Spleen (tissue), 11 donors: Measurements from ENCODE around the gene PSMA3. TPM values are rescaled to one million over a fixed set of nuclear protein-coding genes. Genes with fewer than 3 reads are reported as not detected.
A peak's percentile ranks its signal among the peaks of the same experiment; 100 is the strongest.

Experiments used
- DNase-seq: peaks from one replicate; pipeline ENCODE4 v3.0.0-alpha.2; 2020
- H3K27ac ChIP-seq, 8 donors: fragments of 200-600 bp; sonication (generic) in 7 of 8; 1 replicate in 4 of 8; 2 replicates in 4 of 8; pipeline versions ENCODE4 v1.5.0 to v1.8.0; 2016 to 2021; ENCODE audit warnings: inconsistent platforms in 4 of 8, mild to moderate bottlenecking in 4 of 8, moderate library complexity in 1 of 8
- H3K27me3 ChIP-seq, 7 donors: fragments of 200-600 bp; sonication (generic) in 6 of 7; replicated peaks in 1 of 7; 1 replicate in 4 of 7; 2 replicates in 3 of 7; pipeline versions ENCODE4 v1.5.0 to v1.8.0; 2016 to 2021; ENCODE audit warnings: inconsistent platforms in 3 of 7, mild to moderate bottlenecking in 1 of 7
- H3K36me3 ChIP-seq, 6 donors: fragments of 200-600 bp; sonication (generic) in 5 of 6; 1 replicate in 4 of 6; 2 replicates in 2 of 6; pipeline versions ENCODE4 v1.5.0 to v1.8.0; 2016 to 2021; ENCODE audit warnings: inconsistent platforms in 2 of 6
- H3K4me1 ChIP-seq, 6 donors: fragments of 200-600 bp; sonication (generic) in 5 of 6; 1 replicate in 3 of 6; 2 replicates in 3 of 6; pipeline versions ENCODE4 v1.5.0 to v1.8.0; 2016 to 2021; ENCODE audit warnings: inconsistent platforms in 3 of 6
- H3K4me3 ChIP-seq, 8 donors: fragments of 200-600 bp; sonication (generic) in 7 of 8; 1 replicate in 4 of 8; 2 replicates in 4 of 8; pipeline versions ENCODE4 v1.5.0 to v1.8.0; 2016 to 2021; ENCODE audit warnings: inconsistent platforms in 4 of 8, mild to moderate bottlenecking in 4 of 8, moderate library complexity in 2 of 8
- H3K9me3 ChIP-seq, 8 donors: fragments of 200-600 bp; sonication (generic) in 7 of 8; 1 replicate in 4 of 8; 2 replicates in 4 of 8; pipeline versions ENCODE4 v1.5.0 to v1.8.0; 2016 to 2021; ENCODE audit warnings: inconsistent platforms in 4 of 8
- POLR2A ChIP-seq, 3 donors: fragments of 450-650 bp; IDR thresholded peaks; one replicate each; pipeline ENCODE4 v1.5.1; 2017; ENCODE audit warnings: antibody characterized with exemption in 3 of 3, mild to moderate bottlenecking in 1 of 3
- POLR2AphosphoS5 ChIP-seq, 3 donors: sonication (generic); formaldehyde crosslinking; IDR thresholded peaks; one replicate each; pipeline ENCODE4 v1.5.1; 2017; ENCODE audit warnings: antibody characterized with exemption in 3 of 3
- WGBS, 5 donors: extraction: QIAGEN DNeasy Blood & Tissue Kit in 3 of 5; methylation state at CpG; one replicate each; pipeline versions ENCODE4 v1.1.5 to v1.1.7; 2013 to 2018; 5-methylcytosine and 5-hydroxymethylcytosine counted together
- intact Hi-C: fragments of 100-400 bp; cut with DNase I; formaldehyde crosslinking; loops from one replicate; pipeline ENCODE4 v1.15.0; 2023; ENCODE audit warnings: low total_unique reads
- polyA plus RNA-seq, 3 donors: library from polyadenylated mRNA; stranded (reverse); fragments of 200-250 nt; gene quantifications; one replicate each; pipeline ENCODE4 v1.2.1, GENCODE V29; 2013
- total RNA-seq, 7 donors: library from RNA; depleted of rRNA in 3 of 7; stranded (reverse); fragments of >200 nt in 3 of 7; fragmentation: NEBNext Ultra II Directional in 4 of 7; extraction: Animal tissue kit (Norgen Biotek cat#: 25700) in 4 of 7; gene quantifications; one replicate each; pipeline versions ENCODE4 v1.1.0 to v1.2.1, GENCODE V29; 2016 to 2021
- TF ChIP-seq, protein P1 (sequence below), 11 experiments: fragments of 200-600 bp in 7 of 11; fragments of 450-650 bp in 4 of 11; sonication (generic) in 4 of 11; IDR thresholded peaks in 8 of 11; conservative IDR thresholded peaks in 3 of 11; 1 replicate in 7 of 11; 2 replicates in 4 of 11; pipeline versions ENCODE4 v1.4.0 to v1.8.0; 2016 to 2021; ENCODE audit warnings: antibody characterized with exemption in 11 of 11, inconsistent platforms in 4 of 11, mild to moderate bottlenecking in 1 of 11
- donor health status: healthy with polysubstance abuse.
- donor health status: DM: no; HTN: no; CAD: no; lungs with moderate emphysema.
- donor health status: DM: no; HTN: no; CAD: no.
- donor health status: Bipolar disorder and iron deficiency.
- donor health status: healthy.
- donor health status: DM: no; HTN: no; CAD: no.
- donor health status: DM: yes; HTN: yes; CAD: no.

Gene PSMA3
- total and polyA plus RNA-seq, 10 donors, result 91.7 to 162 (median 121) TPM

DNA sequence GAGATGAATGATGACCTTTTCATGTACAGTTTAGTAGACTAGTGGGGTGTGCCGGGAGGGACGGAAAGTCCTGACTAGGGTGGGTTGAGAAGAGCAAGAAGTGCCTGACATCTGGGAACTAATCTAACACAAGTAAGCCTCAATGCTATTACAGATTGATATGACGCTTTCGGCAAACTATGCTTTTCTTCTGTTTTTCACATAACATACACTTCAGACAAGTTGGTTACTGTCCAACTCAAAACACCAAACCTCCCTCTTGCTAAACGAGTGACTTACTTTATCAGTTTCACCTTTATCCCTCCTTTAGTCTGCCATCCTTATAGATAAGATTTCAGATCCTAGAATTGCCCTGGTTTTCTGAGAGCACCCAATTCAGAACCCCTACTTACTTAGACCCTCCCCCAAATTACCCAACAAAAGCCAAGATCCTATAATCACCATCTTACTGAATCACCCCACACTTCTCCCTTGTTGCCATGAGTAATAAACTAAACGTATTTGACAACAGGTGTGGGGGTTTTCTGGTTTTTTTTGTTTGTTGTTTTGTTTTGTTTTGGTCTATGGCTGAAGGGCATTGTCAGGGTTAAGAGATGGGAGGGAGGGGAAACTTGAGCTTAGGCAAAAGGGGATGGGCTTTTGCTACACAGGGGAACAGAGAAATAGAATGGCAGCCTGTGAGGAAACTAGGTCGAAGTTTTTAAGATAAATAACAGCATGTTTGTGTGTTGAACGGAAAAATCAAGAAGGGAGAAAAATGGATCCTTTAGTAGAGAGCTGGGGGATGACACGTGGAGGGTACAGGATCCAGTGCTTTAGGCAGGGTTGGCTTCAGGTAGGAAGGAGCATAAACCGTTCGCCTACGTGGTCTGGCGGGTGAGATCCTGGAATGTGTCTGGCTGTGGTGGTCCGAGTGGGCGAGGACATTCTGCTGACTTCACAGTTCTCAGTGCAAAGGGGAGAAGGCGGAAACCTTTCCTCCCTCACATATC, 6.1 kb upstream of the PSMA3 start:
- peak overlapping the region; percentile 50 to 87 (median 85) for H3K27ac ChIP-seq
- 42 to 49% (median 46%) methylated on average over 16 of the region's 16 CpGs for WGBS, 5 donors
- H3K9me3 ChIP-seq, result no peaks in the 10 kb centered on the region
- peaks cover 0 to 27% (median 16%) of the 10 kb centered on the region in 6 donors for H3K4me1 ChIP-seq
- peaks cover 0 to 17% (median 7%) of the 10 kb centered on the region in 6 donors for H3K36me3 ChIP-seq
- no peaks in the 10 kb centered on the region for H3K27me3 ChIP-seq
- no peak for TF ChIP-seq POLR2A (IDR thresholded peaks at IDR 0.05)
- peak in 1 of 3 donors; percentile 37 for TF ChIP-seq POLR2AphosphoS5 (IDR thresholded peaks at IDR 0.05)
- TF ChIP-seq, protein P1, sequence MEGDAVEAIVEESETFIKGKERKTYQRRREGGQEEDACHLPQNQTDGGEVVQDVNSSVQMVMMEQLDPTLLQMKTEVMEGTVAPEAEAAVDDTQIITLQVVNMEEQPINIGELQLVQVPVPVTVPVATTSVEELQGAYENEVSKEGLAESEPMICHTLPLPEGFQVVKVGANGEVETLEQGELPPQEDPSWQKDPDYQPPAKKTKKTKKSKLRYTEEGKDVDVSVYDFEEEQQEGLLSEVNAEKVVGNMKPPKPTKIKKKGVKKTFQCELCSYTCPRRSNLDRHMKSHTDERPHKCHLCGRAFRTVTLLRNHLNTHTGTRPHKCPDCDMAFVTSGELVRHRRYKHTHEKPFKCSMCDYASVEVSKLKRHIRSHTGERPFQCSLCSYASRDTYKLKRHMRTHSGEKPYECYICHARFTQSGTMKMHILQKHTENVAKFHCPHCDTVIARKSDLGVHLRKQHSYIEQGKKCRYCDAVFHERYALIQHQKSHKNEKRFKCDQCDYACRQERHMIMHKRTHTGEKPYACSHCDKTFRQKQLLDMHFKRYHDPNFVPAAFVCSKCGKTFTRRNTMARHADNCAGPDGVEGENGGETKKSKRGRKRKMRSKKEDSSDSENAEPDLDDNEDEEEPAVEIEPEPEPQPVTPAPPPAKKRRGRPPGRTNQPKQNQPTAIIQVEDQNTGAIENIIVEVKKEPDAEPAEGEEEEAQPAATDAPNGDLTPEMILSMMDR (IDR thresholded peaks at IDR 0.05 in 8 of 11, conservative IDR thresholded peaks at IDR 0.05 in 3 of 11), result no peak
- intact Hi-C loops, result no loop called here
- no peak for DNase-seq
- H3K4me3 ChIP-seq, result peak overlapping the region; percentile 32 to 74 (median 56)

DNA sequence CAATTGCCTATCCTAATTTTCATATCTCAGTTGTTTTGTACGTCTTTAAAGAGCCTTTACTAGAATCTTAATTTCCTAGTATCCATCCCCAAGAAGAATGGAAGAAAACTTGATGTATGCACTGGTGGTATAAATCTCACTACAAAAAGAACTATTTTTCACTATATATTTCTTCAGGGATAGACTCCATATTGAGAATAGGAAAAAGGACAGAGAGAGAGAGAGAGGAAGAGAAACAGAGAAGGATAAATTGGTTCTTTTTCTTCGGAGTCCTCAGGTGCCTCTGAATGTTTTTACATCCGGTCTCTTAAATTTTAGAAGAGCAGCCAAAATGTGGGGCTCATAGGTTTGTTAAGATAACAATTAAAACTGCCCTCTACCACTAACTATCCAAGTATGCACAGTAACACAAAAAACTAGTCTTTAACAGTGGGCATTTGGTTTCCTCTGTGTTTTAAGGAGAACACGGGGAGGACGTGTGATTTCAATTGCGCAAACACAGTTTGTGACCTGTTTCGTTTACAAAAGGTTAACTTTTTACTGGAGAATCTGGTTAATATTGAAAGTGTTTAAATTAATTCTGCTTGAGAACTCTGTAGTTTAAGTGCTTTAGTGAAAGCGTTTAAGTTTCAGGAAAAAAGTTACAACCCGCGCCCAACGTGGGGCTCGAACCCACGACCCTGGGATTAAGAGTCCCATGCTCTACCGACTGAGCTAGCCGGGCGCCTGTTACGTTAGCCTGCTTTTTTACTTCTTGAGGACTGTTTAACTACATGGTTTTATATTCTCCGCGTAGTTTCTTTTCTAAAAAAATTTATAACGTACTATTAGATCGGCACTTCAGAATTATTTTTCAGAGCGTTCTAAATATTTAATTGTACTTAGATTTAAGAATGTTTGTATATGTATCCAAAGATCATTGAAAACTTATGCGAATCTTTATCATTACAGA, 5.1 kb upstream of the PSMA3 start:
- Histone ChIP-seq H3K4me3 (peak overlapping the region; percentile 32 to 74 (median 56)), H3K36me3 (peaks cover 0 to 7% (median 2%) of the 10 kb centered on the region in 6 donors), H3K27ac (peak overlapping the region; percentile 50 to 87 (median 85)), H3K27me3 (no peaks in the 10 kb centered on the region), H3K9me3 (no peaks in the 10 kb centered on the region), H3K4me1 (peaks cover 0 to 33% (median 19%) of the 10 kb centered on the region in 6 donors)
- 1 to 3% (median 2%) methylated on average over 23 of the region's 23 CpGs for WGBS, 5 donors
- TF ChIP-seq, protein P1 (IDR thresholded peaks at IDR 0.05 in 8 of 11, conservative IDR thresholded peaks at IDR 0.05 in 3 of 11), result no peak
- peak in 2 of 3 donors; percentile 52 to 63 for TF ChIP-seq POLR2AphosphoS5 (IDR thresholded peaks at IDR 0.05)
- intact Hi-C loops, result no loop called here
- DNase-seq, result peak; percentile 87

DNA sequence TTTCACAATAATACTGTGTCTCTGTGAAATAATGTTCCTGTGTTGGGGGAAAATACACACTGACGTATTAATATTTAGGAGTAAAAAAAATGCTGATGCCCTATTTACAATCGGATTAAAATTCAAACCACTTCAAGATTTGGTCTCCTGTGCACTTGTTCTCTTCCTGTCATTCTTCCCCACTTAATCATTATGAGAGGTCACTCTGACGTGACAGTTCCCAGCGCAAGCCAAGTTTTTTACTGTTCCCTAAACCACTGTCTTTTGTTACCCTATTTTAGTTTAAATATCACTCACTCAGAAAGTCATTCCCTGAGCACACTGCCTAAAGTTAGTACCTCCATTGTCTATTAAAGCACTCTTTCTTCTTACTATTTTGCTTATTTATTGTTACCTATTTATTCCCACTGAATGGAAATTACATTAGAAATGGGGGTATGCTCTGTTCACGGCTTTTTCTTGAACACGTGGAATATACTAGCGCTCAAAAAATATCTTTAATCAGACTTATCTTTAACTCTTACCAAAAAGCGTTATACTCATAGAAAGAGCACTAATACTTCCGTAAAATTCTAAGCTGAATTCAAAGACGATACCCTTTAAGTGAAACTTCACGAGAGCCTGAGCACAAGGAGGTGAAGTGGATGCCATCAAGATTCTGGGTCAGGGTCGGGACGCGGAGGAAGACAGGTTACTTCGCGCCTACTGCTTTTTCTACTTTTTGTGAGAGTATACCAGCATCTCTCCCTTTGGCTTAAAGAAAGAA, 670 bp upstream of the PSMA3 start:
- intact Hi-C loops, result no loop called here
- peaks cover 20 to 62% (median 49%) of the 10 kb centered on the region in 6 donors for H3K4me1 ChIP-seq
- peak overlapping the region; percentile 93 to 98 (median 98) for H3K27ac ChIP-seq
- DNase-seq, result no peak
- TF ChIP-seq POLR2A (IDR thresholded peaks at IDR 0.05) (no peak), POLR2AphosphoS5 (IDR thresholded peaks at IDR 0.05) (no peak)
- TF ChIP-seq, protein P1 (IDR thresholded peaks at IDR 0.05 in 8 of 11, conservative IDR thresholded peaks at IDR 0.05 in 3 of 11), result no peak
- H3K4me3 ChIP-seq, result peak overlapping the region; percentile 71 to 98 (median 84)
- 0 to 1% (median 1%) methylated on average over 16 of the region's 16 CpGs for WGBS, 5 donors
- H3K27me3 ChIP-seq, result no peaks in the 10 kb centered on the region
- H3K36me3 ChIP-seq, result peaks cover 0 to 21% (median 15%) of the 10 kb centered on the region in 6 donors
- H3K9me3 ChIP-seq, result no peaks in the 10 kb centered on the region
